ENCODE results near the gene ADD2.
"Not testable (repeated sequence)": the region's sequence is repeated elsewhere in the genome, so short reads cannot be mapped to it uniquely, and the experiment has no call there.

Gene ADD2

GRCh38 chr2:70659551-70659950, 108.4 kb downstream of the ADD2 start:
- H3K27me3 ChIP-seq (ENCODE audit: insufficient read depth, low read depth, severe bottlenecking) = no peaks in the 10 kb centered on the region
- TF ChIP-seq CTCF (IDR thresholded peaks at IDR 0.05; ENCODE audit: low read depth, low read length) = no peak
- H3K9me3 ChIP-seq (ENCODE audit: severe bottlenecking) = no peaks in the 10 kb centered on the region
- H3K36me3 ChIP-seq = peaks cover 37% of the 10 kb centered on the region
- DNase-seq = no peak
- no peak overlapping the region for H3K4me3 ChIP-seq (ENCODE audit: low read depth, low read length)
- H3K27ac ChIP-seq = no peak overlapping the region

- DNase-seq = no peak
- Histone ChIP-seq H3K27ac (no peak overlapping the region), H3K36me3 (peaks cover 26% of the 10 kb centered on the region), H3K27me3 (ENCODE audit: insufficient read depth, low read depth, severe bottlenecking) (no peaks in the 10 kb centered on the region), H3K9me3 (ENCODE audit: severe bottlenecking) (no peaks in the 10 kb centered on the region), H3K4me3 (ENCODE audit: low read depth, low read length) (no peak overlapping the region)
- TF ChIP-seq CTCF (IDR thresholded peaks at IDR 0.05; ENCODE audit: low read depth, low read length) = no peak
Observed at GRCh38 chr2:70658476-70658875, 109.5 kb downstream of the ADD2 start.

GRCh38 chr2:70657246-70657645, 110.8 kb downstream of the ADD2 start:
- H3K27me3 ChIP-seq (ENCODE audit: insufficient read depth, low read depth, severe bottlenecking) = no peaks in the 10 kb centered on the region
- no peak overlapping the region for H3K27ac ChIP-seq
- TF ChIP-seq CTCF (IDR thresholded peaks at IDR 0.05; ENCODE audit: low read depth, low read length) = no peak

GRCh38 chr2:70656421-70657010, 111.5 kb downstream of the ADD2 start:
- no peak for DNase-seq
- no peaks in the 10 kb centered on the region for H3K27me3 ChIP-seq (ENCODE audit: insufficient read depth, low read depth, severe bottlenecking)
- no peak for TF ChIP-seq CTCF (IDR thresholded peaks at IDR 0.05; ENCODE audit: low read depth, low read length)
- H3K27ac ChIP-seq = no peak overlapping the region
- H3K36me3 ChIP-seq = peaks cover 6% of the 10 kb centered on the region; the same call in 1 of the 2 replicates
- H3K4me3 ChIP-seq (ENCODE audit: low read depth, low read length) = no peak overlapping the region
- peaks cover 1% of the 10 kb centered on the region for H3K9me3 ChIP-seq (ENCODE audit: severe bottlenecking)

More at GRCh38 chr2:70657246-70657645, 110.8 kb downstream of the ADD2 start:
- Histone ChIP-seq H3K9me3 (ENCODE audit: severe bottlenecking) (no peaks in the 10 kb centered on the region), H3K4me3 (ENCODE audit: low read depth, low read length) (no peak overlapping the region), H3K36me3 (peaks cover 14% of the 10 kb centered on the region)
- DNase-seq = no peak

- Histone ChIP-seq H3K27me3 (ENCODE audit: insufficient read depth, low read depth, severe bottlenecking) (no peaks in the 10 kb centered on the region), H3K9me3 (ENCODE audit: severe bottlenecking) (peaks cover 2% of the 10 kb centered on the region), H3K4me3 (ENCODE audit: low read depth, low read length) (no peak overlapping the region), H3K36me3 (no peaks in the 10 kb centered on the region), H3K27ac (no peak overlapping the region)
- no peak for DNase-seq
- TF ChIP-seq CTCF (IDR thresholded peaks at IDR 0.05; ENCODE audit: low read depth, low read length) = no peak
Observed at GRCh38 chr2:70655786-70656185, 112.2 kb downstream of the ADD2 start.

- not testable (repeated sequence) for H3K27ac ChIP-seq; DNase-seq; H3K27me3 ChIP-seq (ENCODE audit: insufficient read depth, low read depth, severe bottlenecking); H3K4me3 ChIP-seq (ENCODE audit: low read depth, low read length); H3K36me3 ChIP-seq; H3K9me3 ChIP-seq (ENCODE audit: severe bottlenecking)
- peak; percentile 53 for TF ChIP-seq CTCF (IDR thresholded peaks at IDR 0.05; ENCODE audit: low read depth, low read length)
Observed at GRCh38 chr2:70655211-70655610, 112.8 kb downstream of the ADD2 start.

Data from WERI-Rb-1 (cell line).